DMS79 (cell line): ENCODE measurements around the gene SNN.

Experiments used
- DNase-seq: peaks from one replicate; lab custom pipeline; 2025; lab: John Stamatoyannopoulos, UW

SNN gene

DNA sequence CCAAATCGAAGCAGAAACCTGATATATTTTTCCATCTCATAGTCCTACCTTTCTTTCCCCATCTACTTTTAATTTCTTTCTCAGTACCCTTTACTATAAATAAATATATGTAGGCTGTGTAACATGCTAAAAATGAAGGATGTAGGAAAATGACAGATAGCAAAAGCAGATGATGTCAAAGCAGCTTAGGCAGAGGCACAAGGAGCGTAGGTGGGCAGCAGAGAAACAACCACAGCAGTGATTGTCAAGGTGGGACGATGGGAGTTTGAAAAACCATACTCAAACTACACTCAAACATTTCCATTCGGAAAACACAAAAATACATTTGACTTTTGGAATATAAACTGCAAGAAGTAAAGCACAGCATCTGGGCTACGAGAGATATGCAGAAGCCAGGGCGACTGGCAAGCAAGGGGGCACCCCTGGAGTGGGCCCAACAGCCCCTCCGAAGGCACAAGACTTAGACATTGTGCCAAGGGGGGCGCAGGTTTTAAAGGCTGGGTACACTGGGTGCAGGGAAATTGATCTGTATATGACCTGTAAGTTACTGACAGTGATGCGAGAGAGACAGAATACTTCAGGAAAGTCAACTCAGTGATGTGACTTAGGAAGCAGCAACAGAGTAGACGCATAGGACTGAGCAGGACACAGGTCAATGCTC is 31.1 kb downstream of the SNN start:
- DNase-seq, result no peak

DNA sequence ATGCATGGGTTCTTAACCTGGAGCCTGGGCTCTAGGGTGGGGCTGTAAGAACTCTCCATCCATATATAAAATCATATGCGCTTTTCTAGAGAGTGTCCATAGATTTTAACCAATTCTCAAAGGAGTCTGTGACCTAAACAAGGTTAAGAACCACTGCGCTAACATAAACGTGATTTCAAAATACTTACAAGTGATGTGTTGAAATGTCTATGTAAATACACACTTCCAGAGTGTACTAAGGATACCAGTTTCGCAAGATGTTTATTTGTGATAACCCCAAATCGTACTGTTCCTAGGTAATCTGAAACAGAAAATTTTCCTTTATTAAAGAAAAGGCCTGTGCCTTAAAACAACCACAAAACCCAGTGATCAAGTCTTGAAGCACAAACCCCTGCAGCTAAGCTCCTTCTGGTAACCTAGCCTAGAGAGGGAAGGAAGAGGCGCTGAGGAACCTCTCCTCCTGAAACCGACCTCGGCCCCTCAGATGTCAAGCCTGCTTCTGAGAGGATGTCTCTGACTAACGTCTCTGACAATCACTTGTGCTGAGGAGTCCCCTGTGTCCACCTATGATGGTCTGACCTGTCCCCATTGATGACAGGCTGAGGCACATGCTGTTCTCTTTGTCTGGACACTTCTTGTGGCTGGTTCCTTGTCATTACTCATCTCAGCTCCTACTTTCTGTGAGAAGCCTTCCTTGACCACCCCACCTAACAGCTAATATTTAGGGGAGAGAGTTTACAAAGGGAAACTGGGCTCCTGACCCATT is 32.2 kb downstream of the SNN start:
- no peak for DNase-seq

DNA sequence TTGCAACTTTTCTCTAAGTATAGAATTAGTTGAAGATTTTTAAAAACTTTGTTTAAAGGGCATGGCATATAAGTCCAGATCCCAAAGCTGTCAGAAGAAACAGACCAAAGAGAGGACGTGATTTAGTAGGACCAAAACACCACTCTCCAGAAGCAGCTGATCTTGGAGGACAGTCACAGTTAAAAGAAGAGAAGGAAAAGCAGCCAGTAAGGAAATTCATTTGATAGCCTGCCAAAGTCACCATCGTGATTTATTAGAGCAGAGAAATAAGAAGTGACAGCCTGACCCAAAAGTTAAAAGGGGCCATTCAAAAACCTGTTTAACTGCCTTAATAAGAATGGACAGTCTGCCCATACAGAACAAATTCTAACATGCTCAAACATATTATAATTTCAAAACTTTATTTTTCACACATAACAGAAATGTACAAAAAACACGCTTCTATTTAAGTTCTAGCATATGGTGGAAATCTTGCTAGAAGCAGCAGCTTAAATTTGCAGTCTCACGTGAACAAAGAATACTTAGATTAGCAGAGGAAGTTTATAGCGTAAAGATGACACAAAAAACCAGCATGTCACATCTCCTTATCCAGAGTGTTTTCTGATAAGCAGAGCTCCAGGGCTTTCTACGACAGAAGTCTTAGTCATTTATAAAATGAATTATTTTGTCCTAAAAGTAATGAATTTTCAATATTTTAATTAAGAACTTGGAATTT is 37.2 kb downstream of the SNN start:
- DNase-seq, result no peak

DNA sequence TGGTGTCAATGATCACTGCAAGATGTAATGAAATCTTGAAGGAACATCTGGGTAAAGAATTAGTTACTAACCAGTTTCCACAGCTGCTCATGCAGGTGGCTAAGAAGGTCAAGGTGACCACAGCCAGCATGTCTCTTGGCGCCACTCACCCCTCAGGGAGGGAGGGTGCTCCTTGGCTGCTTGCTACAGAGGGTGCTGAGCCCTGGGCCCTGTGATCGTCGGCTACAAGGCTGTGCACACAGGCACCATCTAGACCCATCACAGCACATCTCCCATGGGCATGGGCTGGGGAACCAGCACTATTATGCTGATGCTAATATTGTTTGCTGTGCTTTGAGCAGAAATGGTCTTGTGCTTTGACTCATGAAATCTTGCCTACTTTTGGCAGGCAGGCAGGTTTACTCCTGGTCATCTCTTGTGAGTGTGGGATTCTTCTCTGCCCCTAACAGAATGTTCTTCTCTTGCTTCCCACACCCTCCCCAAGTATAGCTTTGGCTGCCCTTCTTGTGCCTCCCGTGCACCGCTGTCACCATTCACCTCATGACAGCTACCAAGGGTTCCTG is 38.0 kb downstream of the SNN start:
- DNase-seq, result no peak

DNA sequence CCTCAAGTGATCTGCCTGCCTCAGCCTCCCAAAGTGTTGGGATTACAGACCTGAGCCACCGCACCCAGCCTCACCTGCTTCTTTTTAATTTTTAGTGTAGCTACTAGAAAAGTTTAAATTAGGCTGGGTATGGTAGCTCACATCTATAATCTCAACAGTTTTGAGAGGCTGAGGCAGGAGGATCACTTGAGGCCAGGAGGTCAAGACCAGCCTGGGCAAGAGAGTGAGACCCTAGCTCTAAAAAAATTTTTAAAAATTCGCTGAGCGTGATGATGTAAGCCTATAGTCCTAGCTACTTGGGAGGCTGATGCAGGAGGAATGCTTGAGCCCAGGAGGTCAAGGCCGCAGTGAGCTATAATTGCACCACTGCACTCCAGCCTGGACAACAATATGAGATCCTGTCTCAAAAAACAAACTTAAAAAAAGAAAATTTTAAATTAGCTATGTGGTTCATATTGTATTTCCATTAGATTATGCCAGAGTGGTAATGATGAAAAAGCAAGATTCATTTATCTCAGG is 39.5 kb downstream of the SNN start:
- no peak for DNase-seq

DNA sequence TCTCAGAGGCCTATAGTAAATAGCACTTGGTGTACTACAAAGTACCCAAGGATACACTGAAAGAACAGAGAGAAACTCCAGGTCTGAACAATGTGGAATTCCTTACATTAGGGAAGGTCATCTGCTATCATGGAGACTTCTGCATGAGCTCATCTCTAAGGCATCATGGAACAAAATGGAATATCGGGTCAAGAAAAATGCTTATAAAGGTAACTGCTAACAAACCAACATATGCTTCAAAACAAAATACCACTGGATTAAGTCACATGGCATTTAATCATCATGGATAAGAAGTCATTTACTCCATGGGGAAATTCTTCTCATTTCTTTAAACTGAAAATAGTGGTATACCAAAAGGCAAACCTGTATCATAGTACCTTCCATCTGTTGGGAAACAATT is 40.2 kb downstream of the SNN start:
- no peak for DNase-seq

DNA sequence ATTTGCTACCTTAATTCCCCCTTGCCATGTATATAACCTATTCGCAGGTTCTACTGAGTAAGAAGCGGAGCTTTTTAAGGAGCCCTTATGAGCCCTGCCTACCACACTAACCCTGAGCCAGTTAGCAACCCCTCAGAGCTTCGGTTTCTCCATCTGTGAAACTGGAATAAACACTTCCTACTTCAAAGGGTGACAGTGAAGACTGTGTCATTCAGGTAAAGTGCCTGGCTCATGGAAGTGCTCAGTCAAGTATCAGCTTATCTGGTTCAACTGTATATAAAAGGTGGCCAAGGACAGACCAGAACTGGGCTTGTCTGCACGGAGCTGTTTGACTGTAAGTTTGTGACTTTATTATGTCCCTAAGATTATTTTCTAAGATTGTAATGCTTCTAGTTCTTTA is 43.4 kb downstream of the SNN start:
- DNase-seq, result no peak

DNA sequence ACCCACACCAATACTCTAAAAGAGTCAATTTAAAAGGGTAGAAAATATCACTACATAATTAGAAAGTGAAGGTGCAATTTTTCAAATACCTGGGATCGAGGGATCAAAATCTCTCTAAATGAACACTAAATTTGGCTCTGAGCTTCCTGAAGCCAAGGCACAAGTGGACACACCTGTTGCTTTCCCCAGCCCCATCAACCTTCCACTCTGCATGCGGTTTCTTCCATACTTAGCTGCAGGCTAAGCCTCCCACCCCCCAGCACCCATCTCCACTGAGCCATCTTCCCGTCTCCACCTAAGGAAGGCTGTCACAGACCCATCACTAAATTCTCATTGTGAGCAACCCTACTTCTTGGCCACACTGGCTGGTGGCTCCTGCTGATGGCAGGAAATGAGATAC is 43.9 kb downstream of the SNN start:
- no peak for DNase-seq

DNA sequence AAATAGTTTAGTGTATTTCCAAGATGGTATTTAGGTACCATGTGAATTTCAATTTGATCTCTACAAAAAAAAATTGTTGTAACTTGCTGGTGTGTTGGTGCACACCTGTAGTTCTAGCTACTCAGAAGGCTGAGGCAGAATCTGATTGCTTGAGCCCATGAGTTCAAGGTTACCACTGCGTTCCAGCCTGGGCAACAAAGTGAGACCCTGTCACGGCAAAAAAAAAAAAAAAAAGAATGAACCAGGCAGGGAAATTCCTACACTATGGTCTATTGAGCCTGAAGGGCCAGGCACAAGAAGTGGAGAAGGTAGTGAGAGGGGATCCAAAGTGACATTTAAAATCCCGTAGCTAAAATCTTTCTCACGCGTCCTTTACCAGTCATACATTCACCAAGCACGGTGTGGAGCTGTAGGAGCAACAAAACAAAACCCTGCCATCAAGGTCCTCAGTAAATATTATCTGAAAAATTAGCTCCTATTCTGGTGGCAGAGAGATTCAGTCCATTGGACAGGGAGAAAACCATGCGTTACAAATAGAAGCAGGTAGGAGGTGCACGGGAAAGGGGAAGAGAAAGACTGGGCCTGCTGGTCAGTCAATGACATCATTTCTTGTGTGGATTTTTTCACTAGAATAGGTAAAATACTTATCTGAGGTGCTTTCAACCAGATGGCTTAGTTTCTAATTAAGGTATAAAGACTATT is 47.1 kb downstream of the SNN start:
- no peak for DNase-seq

DNA sequence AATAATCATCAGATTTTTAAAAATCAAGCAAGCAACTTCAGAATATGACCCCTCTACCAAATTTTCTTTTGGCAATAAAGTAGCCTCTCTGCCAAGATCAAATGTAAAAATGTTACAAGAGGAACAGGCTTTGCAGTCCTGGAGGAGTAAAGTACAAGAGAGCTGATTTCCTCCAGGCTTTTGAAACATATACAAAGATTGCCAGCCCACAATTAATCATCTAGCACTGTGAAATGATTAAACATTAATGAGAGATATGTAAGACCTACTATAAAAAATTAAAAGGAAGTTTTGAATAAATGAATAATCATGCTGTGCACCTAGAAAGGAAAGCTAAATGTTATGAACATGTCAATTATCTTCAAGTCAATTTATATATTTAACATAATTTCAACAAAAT is 48.1 kb downstream of the SNN start:
- no peak for DNase-seq

DNA sequence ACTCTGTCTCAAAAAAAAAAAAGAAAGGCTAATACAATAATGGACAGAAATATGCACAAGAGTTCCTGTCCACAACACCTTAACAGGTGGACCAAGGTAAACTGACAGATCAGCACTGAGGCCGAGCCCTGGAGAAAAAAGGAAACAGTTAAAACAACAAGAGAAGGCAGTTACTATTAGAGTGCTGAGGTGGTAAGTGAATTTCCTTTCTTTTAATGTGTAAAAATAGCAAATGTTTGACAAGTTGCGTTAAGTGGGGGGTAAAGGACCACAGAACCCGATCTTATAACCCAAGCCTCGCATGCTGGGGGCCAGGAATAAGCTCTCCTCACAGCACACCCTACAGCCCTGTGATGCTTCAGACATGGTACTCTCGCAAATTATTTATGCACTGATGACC is 49.6 kb downstream of the SNN start:
- no peak for DNase-seq

DNA sequence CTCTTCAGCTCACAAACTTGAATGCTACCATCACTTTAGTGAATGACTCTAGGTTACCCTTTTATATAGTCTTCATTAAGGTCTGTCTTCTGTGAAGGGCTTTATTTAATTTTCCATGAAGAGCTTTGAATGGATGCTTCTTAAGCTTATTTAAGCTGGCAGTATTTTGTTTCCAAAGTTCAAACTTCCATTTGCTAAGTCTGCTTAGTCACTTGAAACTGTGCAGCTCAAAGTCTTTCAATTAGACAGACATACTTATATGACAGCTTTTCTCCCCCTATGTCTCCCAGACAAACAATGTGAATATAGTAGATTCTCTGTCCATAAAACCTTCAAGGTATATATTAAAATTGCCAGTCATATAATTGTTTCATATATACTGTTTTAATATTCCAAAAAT is 50.9 kb downstream of the SNN start:
- no peak for DNase-seq

DNA sequence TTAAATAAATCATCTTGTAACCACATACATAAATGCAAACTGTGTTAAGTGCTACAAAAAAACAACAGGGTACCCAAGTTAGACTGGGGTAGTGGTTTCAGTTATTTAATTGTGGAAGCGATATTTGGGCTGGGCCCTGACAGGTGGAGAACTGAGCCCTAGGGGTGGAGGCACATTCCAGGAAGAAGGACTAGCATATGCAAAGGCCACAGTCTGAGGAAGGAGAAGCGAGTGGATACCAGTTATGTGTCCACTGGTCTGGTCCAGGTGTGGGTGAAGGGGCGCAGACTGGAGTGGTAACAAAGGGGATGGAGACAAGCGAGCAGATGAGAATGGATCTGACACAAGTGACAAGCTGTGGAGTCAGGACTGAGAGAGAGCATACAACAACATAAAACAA is 51.5 kb downstream of the SNN start:
- DNase-seq, result no peak

DNA sequence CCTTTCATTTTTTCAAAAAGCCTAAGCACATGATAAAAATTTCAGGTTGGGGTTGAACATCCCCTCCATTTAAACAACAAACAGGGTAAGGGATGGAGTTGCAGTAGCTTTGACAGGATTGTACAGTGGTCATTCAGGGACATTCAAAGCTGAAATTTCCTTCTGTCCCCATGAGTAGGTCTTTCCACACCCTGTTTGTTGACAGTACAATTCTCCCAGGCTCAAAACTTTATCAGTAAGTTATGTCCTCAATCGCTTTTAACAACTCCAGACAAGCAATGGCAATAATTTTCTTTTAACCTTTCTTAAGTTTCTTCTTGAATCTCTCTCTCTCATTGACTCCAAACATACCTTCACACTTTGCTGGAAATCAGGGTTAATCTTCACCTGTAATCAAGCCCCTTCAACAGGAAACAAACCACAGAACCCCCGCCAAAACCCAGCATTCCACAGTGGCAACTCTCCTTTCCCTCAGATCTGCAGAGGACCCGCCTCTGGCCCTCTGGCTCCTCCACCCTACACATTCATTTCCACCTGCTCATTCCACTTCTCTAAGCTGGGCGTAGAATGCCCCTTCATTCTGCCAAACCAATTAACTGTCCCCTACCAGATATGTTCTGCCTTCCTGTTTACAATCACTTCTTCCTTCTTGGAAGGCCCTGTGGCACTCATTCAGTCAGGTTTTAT is 53.7 kb downstream of the SNN start:
- no peak for DNase-seq

DNA sequence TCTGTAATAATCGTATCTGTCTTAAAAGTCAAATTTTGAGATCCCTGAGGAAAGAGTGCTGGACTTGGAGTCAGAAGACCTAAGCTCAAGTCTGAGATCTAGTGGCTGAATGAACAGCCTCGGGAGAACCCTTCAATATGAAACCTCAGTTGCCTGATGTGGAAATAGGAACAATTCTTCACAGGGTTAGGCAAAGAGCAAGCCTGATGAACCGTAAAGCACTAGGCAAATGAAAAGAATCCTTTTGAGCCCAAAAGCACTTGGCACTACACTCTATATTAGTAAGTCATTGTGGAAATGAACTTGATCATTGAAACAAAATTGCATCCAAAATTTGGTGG is 54.2 kb downstream of the SNN start:
- no peak for DNase-seq

DNA sequence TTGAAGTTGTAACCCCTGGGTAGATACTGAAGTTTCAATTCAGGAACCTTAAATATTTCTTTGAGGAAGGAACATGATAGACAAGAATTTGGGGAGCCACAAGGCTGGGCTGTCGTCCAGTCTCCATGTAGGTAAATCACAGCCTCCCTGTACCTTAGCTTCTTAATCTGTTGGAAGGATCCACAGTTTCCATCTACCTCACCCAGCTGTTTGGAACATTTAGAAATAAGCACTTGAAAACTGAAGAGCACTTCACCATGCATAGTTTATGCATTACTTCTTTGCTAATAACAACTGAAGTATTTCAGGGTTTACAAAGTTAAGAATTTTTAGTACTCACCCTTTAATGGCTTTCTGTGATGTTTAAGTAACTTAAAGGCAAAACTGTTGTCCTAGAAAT is 57.2 kb downstream of the SNN start:
- peak; percentile 84 for DNase-seq

DNA sequence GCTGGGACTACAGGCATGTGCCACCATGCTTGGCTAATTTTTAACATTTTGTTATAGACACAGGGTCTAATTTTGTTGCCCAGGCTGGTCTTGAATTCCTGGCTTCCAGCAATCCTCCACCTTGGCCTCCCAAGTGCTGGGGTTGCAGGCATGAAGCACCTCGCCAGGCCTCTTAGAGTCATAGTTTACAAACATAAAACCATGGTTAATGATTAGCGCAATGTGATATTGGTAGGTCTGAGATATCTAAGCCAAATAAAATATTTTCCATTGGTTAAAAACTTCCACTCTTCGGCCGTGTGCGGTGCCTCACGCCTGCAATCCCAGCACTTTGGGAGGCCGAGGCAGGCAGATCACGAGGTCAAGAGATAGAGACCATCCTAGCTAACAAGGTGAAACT is 57.8 kb downstream of the SNN start:
- DNase-seq, result no peak

DNA sequence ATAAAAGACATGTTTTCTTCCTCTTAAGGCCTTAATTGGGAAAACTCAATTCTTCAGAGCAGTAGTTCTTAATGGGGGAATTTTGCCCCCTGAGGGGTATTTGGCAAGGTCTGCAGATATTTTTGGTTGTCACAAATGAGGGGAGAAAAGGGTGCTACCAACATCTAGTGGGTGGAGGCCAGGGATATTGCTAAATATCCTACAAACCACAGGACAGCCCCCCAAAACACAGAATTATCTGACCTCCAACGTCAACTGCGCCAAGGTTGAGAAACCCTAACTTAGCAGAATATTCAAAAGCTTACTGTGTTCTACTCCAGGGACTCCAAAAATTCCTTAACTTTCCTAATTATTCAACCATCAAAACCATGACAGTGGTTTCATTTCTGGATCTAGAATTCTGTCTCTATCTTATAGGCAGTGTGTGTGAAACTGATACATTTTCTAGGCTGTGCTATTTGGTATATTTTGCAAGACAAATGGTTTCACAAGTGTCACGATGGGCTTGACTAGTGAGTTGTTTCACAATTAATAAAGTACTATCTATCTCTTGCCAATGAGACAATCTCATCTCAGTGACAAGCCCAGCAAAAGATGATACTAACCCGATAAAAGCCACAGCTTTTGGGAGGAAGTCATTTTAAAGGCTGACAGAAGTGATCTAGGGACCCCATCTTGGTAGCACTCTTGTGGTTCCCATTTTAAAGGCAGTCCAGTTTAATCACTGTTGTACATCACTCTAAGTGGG is 59.7 kb downstream of the SNN start:
- no peak for DNase-seq
